HCT116 (cell line): ENCODE measurements around the gene BCAN. TPM values are rescaled to one million over a fixed set of nuclear protein-coding genes. Genes with fewer than 3 reads are reported as not detected.

Experiments used
- ATAC-seq: fragments of 200-7000 bp; cut with Tn5 transposase; 2 replicates; pipeline ENCODE4 v1.9.1; 2020; ENCODE audit warnings: mild to moderate bottlenecking, moderate library complexity
- BruUV-seq: library from RNA; stranded (reverse); fragments of 400-500 nt; replicated peaks from 2 replicates; lab custom pipeline; 2021; lab: Mats Ljungman, UMichigan
- CTCF ChIA-PET: fragments of 300-600 bp; sonication (Branson Sonifier 250); formaldehyde crosslinking; loops from one replicate; lab custom pipeline; 2021; ENCODE audit warnings: antibody characterized with exemption; lab: Charles Lee
- POLR2A ChIA-PET: fragments of 300-600, 350-600 bp; sonication (Branson Sonifier 250); formaldehyde crosslinking; loops from one replicate; lab custom pipeline; 2021; ENCODE audit warnings: antibody characterized with exemption; lab: Charles Lee
- RAD21 ChIA-PET, 2 experiments: fragments of 300-600 bp; sonication (Branson Sonifier 250); formaldehyde crosslinking; loops; one replicate each; lab custom pipeline; 2023; ENCODE audit warnings: low total read pairs in 2 of 2; ENCODE audit not compliant: uncharacterized antibody in 2 of 2, unreplicated experiment in 2 of 2, low non-redundant PET in 1 of 2; lab: Charles Lee
- DNase-seq: peaks from one replicate; pipeline ENCODE4 v3.0.0-alpha.2; 2010; ENCODE audit warnings: low read depth, low spot score
- H2AFZ ChIP-seq: fragments of 200-600 bp; shearing (Covaris generic), sonication (generic); 2 replicates; pipeline ENCODE4 v1.6.1; 2017; ENCODE audit warnings: low read depth, mixed run types, mixed read lengths, antibody characterized with exemption, low read length; ENCODE audit not compliant: poor library complexity, severe bottlenecking
- H3K27ac ChIP-seq: 2 replicates; pipeline ENCODE4 v1.5.1; 2012; ENCODE audit warnings: low read depth, low read length
- H3K27me3 ChIP-seq: fragments of 200-600 bp; sonication (generic); 2 replicates; pipeline ENCODE4 v1.6.1; 2016; ENCODE audit warnings: mixed run types, low read length, mixed read lengths; ENCODE audit not compliant: insufficient read depth
- H3K36me3 ChIP-seq, 2 experiments: fragments of 200-500 bp in 1 of 2; fragments of 200-600 bp in 1 of 2; sonication (Bioruptor generic) in 1 of 2; sonication (generic) in 1 of 2; 2 replicates each; pipeline versions ENCODE4 v1.5.1 to v1.6.1; 2014 to 2016; ENCODE audit warnings: low read length in 2 of 2, inconsistent platforms in 1 of 2, mixed read lengths in 1 of 2, mixed run types in 1 of 2; ENCODE audit not compliant: insufficient read depth in 2 of 2, control insufficient read depth in 1 of 2
- H3K4me1 ChIP-seq, 2 experiments: fragments of 200-600 bp in 1 of 2; sonication (generic) in 1 of 2; 2 replicates each; pipeline versions ENCODE4 v1.5.1 to v1.6.1; 2012 to 2017; ENCODE audit warnings: low read length in 2 of 2, inconsistent platforms in 1 of 2, mild to moderate bottlenecking in 1 of 2, mixed read lengths in 1 of 2, mixed run types in 1 of 2, moderate library complexity in 1 of 2; ENCODE audit not compliant: insufficient read depth in 2 of 2, control insufficient read depth in 1 of 2
- H3K4me2 ChIP-seq: fragments of 200-600 bp; sonication (generic); 2 replicates; pipeline ENCODE4 v1.6.1; 2017; ENCODE audit warnings: mixed run types, low read length, mixed read lengths
- H3K4me3 ChIP-seq, 2 experiments: fragments of 200-600 bp in 1 of 2; sonication (generic) in 1 of 2; replicated peaks in 1 of 2; 2 replicates each; pipeline ENCODE4 v1.5.1; 2011 to 2016; ENCODE audit warnings: low read length in 2 of 2, control low read depth in 1 of 2, low read depth in 1 of 2, mild to moderate bottlenecking in 1 of 2, mixed read lengths in 1 of 2, mixed run types in 1 of 2
- H3K79me2 ChIP-seq: fragments of 200-600 bp; sonication (generic); 2 replicates; pipeline ENCODE4 v1.6.1; 2017; ENCODE audit warnings: mild to moderate bottlenecking, mixed run types, low read length, moderate library complexity, mixed read lengths; ENCODE audit not compliant: insufficient read depth
- H3K9ac ChIP-seq: fragments of 200-600 bp; sonication (generic); 2 replicates; pipeline ENCODE4 v1.6.1; 2016; ENCODE audit warnings: low read length, mixed read lengths
- H3K9me2 ChIP-seq: fragments of 200-600 bp; sonication (generic), shearing (Covaris generic); 2 replicates; pipeline ENCODE4 v1.6.1; 2017; ENCODE audit warnings: mixed run types, mild to moderate bottlenecking, moderate library complexity; ENCODE audit not compliant: insufficient read depth
- H3K9me3 ChIP-seq, 2 experiments: fragments of 200-500 bp in 1 of 2; fragments of 200-600 bp in 1 of 2; sonication (Bioruptor generic) in 1 of 2; sonication (generic) in 1 of 2; 2 replicates each; pipeline ENCODE4 v1.6.1; 2014 to 2017; ENCODE audit warnings: low read length in 2 of 2, mixed read lengths in 2 of 2, inconsistent platforms in 1 of 2, low read depth in 1 of 2, mild to moderate bottlenecking in 1 of 2, mixed run types in 1 of 2, moderate library complexity in 1 of 2; ENCODE audit not compliant: control insufficient read depth in 1 of 2, insufficient read depth in 1 of 2
- H4K20me1 ChIP-seq: fragments of 200-600 bp; sonication (generic), shearing (Covaris generic); 2 replicates; pipeline ENCODE4 v1.6.1; 2017; ENCODE audit warnings: mixed run types, mild to moderate bottlenecking, moderate library complexity; ENCODE audit not compliant: insufficient read depth
- CBX3 ChIP-seq: IDR thresholded peaks from 2 replicates; pipeline ENCODE4 v1.6.1; 2012; ENCODE audit warnings: low read depth
- EGR1 ChIP-seq: IDR thresholded peaks from 2 replicates; pipeline ENCODE4 v1.6.1; 2012; ENCODE audit warnings: low read depth
- ELF1 ChIP-seq: IDR thresholded peaks from 2 replicates; pipeline ENCODE4 v1.6.1; 2012; ENCODE audit warnings: low read depth, borderline replicate concordance
- EZH2 ChIP-seq: fragments of 200-600 bp; sonication (generic); IDR thresholded peaks from 2 replicates; pipeline ENCODE4 v1.6.1; 2017; ENCODE audit warnings: antibody characterized with exemption, mixed run types
- EZH2phosphoT487 ChIP-seq: fragments of 200-600 bp; IDR thresholded peaks from 2 replicates; pipeline ENCODE4 v1.6.1; 2018; ENCODE audit warnings: antibody characterized with exemption, borderline replicate concordance
- FOSL1 ChIP-seq: IDR thresholded peaks from 2 replicates; pipeline ENCODE4 v1.6.1; 2012; ENCODE audit warnings: low read depth
- JUND ChIP-seq: IDR thresholded peaks from 2 replicates; pipeline ENCODE4 v1.6.1; 2012
- MAX ChIP-seq: IDR thresholded peaks from 2 replicates; pipeline ENCODE4 v1.6.1; 2012
- POLR2A ChIP-seq: IDR thresholded peaks from 2 replicates; pipeline ENCODE4 v1.7.0; 2011; ENCODE audit warnings: borderline replicate concordance; ENCODE audit not compliant: insufficient read depth, insufficient read length; ENCODE audit errors: extremely low read depth
- POLR2AphosphoS5 ChIP-seq: IDR thresholded peaks from 2 replicates; pipeline ENCODE4 v1.6.1; 2011; ENCODE audit warnings: mild to moderate bottlenecking, low read depth, low read length, moderate library complexity
- RAD21 ChIP-seq: IDR thresholded peaks from 2 replicates; pipeline ENCODE4 v1.6.1; 2012; ENCODE audit warnings: low read depth, mild to moderate bottlenecking
- TCF7L2 ChIP-seq: IDR thresholded peaks from 2 replicates; pipeline ENCODE4 v1.7.0; 2011; ENCODE audit warnings: borderline replicate concordance, inconsistent platforms; ENCODE audit not compliant: insufficient read depth, insufficient read length; ENCODE audit errors: extremely low read depth
- ZBTB33 ChIP-seq: IDR thresholded peaks from 2 replicates; pipeline ENCODE4 v1.6.1; 2011; ENCODE audit warnings: mild to moderate bottlenecking, low read length, moderate library complexity; ENCODE audit not compliant: insufficient replicate concordance; ENCODE audit errors: extremely low read depth
- ZFX ChIP-seq: fragments of 450-650 bp; IDR thresholded peaks from 2 replicates; pipeline ENCODE4 v1.6.1; 2017
- ZNF274 ChIP-seq: fragments of 200-500 bp; sonication (Bioruptor generic); IDR thresholded peaks from 2 replicates; pipeline ENCODE4 v1.6.1; 2014; ENCODE audit warnings: mild to moderate bottlenecking, low read depth, low read length, inconsistent platforms
- intact Hi-C: fragments of 100-400 bp; cut with micrococcal nuclease; formaldehyde crosslinking; loops from 2 replicates; pipeline ENCODE4 v1.10.0; 2022
- total RNA-seq: library from RNA; stranded (reverse); gene quantifications from one replicate; pipeline ENCODE4 v1.2.1, GENCODE V29; 2021; ENCODE audit not compliant: unreplicated experiment
- TF ChIP-seq, protein P1 (sequence below), 3 experiments: fragments of 200-600 bp in 1 of 3; sonication (generic) in 1 of 3; IDR thresholded peaks in 2 of 3; conservative IDR thresholded peaks in 1 of 3; 2 replicates each; pipeline ENCODE4 v1.5.1; 2012 to 2017; ENCODE audit warnings: low read depth in 2 of 3, low read length in 2 of 3, antibody characterized with exemption in 1 of 3, borderline replicate concordance in 1 of 3, control low read depth in 1 of 3, mild to moderate bottlenecking in 1 of 3, mixed read lengths in 1 of 3, mixed run types in 1 of 3, moderate library complexity in 1 of 3; ENCODE audit not compliant: insufficient read depth in 1 of 3

Gene BCAN
- total RNA-seq, 1 experiment from 2014 or later = not detected

GRCh38 chr1:156596426-156596825, 45.5 kb upstream of the BCAN start:
- peaks cover 11 to 19% of the 10 kb centered on the region in 2 experiments for H3K4me1 ChIP-seq
- H3K9me2 ChIP-seq = no peaks in the 10 kb centered on the region
- peaks cover 66% of the 10 kb centered on the region for H3K79me2 ChIP-seq
- no peaks in the 10 kb centered on the region for H3K9me3 ChIP-seq
- DNase-seq (no peak), ATAC-seq (no peak)
- no peak overlapping the region for H3K4me3 ChIP-seq
- CTCF ChIA-PET = no interaction called here
- H3K27ac ChIP-seq = no peak overlapping the region
- RAD21 ChIA-PET = no interaction called here
- intact Hi-C loops = no loop called here
- no peak for TF ChIP-seq MAX
- H3K27me3 ChIP-seq = no peaks in the 10 kb centered on the region
- H4K20me1 ChIP-seq = no peaks in the 10 kb centered on the region
- POLR2A ChIA-PET = interaction anchor here (1.2 kb wide), 1 partner anchor 138 kb away, joined by 4 read pairs; no protein-coding TSS in a partner anchor
- no peak overlapping the region for H2AFZ ChIP-seq
- no peak overlapping the region for H3K4me2 ChIP-seq
- no TSS peak for BruUV-seq
- H3K9ac ChIP-seq = no peak overlapping the region
- H3K36me3 ChIP-seq = peaks cover 29 to 61% of the 10 kb centered on the region in 2 experiments; a peak in 3 of 4 replicates

- Histone ChIP-seq H3K9ac (no peak overlapping the region), H3K27me3 (no peaks in the 10 kb centered on the region), H3K27ac (no peak overlapping the region), H3K79me2 (peaks cover 61% of the 10 kb centered on the region), H3K4me2 (no peak overlapping the region), H3K36me3 (peaks cover 29 to 59% of the 10 kb centered on the region in 2 experiments; a peak in 3 of 4 replicates), H3K9me3 (no peaks in the 10 kb centered on the region), H2AFZ (no peak overlapping the region), H3K4me3 (no peak overlapping the region), H3K9me2 (no peaks in the 10 kb centered on the region), H4K20me1 (no peaks in the 10 kb centered on the region), H3K4me1 (peaks cover 10 to 27% of the 10 kb centered on the region in 2 experiments)
- CTCF ChIA-PET = interaction anchor here (0.8 kb wide), 1 partner anchor 213 kb away, joined by 4 read pairs; no protein-coding TSS in a partner anchor
- BruUV-seq = no TSS peak
- RAD21 ChIA-PET = no interaction called here
- intact Hi-C loops = no loop called here
- no peak for ATAC-seq
- POLR2A ChIA-PET = no interaction called here
- no peak for DNase-seq
- no peak for TF ChIP-seq ZNF274
- no peak for TF ChIP-seq RAD21
- TF ChIP-seq EZH2 = no peak
- TF ChIP-seq CBX3 = no peak
- TF ChIP-seq, protein P1, sequence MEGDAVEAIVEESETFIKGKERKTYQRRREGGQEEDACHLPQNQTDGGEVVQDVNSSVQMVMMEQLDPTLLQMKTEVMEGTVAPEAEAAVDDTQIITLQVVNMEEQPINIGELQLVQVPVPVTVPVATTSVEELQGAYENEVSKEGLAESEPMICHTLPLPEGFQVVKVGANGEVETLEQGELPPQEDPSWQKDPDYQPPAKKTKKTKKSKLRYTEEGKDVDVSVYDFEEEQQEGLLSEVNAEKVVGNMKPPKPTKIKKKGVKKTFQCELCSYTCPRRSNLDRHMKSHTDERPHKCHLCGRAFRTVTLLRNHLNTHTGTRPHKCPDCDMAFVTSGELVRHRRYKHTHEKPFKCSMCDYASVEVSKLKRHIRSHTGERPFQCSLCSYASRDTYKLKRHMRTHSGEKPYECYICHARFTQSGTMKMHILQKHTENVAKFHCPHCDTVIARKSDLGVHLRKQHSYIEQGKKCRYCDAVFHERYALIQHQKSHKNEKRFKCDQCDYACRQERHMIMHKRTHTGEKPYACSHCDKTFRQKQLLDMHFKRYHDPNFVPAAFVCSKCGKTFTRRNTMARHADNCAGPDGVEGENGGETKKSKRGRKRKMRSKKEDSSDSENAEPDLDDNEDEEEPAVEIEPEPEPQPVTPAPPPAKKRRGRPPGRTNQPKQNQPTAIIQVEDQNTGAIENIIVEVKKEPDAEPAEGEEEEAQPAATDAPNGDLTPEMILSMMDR (IDR thresholded peaks at IDR 0.05 in 2 of 3, conservative IDR thresholded peaks at IDR 0.05 in 1 of 3; ENCODE audit: borderline replicate concordance in 1 of 3, insufficient read depth in 1 of 3, low read depth in 2 of 3, low read length in 2 of 3) = no peak
- TF ChIP-seq FOSL1 = no peak
- TF ChIP-seq POLR2A = no peak
- no peak for TF ChIP-seq ELF1
- TF ChIP-seq MAX = no peak
- no peak for TF ChIP-seq TCF7L2
- TF ChIP-seq ZFX = no peak
- no peak for TF ChIP-seq EGR1
- TF ChIP-seq EZH2phosphoT487 = no peak
- TF ChIP-seq POLR2AphosphoS5 = no peak; the same call in 1 of the 2 replicates
- no peak for TF ChIP-seq ZBTB33
- TF ChIP-seq JUND = no peak
Observed at GRCh38 chr1:156598125-156598524, 43.8 kb upstream of the BCAN start.
